ENCODE results near the gene ZC3H7B.

DNA sequence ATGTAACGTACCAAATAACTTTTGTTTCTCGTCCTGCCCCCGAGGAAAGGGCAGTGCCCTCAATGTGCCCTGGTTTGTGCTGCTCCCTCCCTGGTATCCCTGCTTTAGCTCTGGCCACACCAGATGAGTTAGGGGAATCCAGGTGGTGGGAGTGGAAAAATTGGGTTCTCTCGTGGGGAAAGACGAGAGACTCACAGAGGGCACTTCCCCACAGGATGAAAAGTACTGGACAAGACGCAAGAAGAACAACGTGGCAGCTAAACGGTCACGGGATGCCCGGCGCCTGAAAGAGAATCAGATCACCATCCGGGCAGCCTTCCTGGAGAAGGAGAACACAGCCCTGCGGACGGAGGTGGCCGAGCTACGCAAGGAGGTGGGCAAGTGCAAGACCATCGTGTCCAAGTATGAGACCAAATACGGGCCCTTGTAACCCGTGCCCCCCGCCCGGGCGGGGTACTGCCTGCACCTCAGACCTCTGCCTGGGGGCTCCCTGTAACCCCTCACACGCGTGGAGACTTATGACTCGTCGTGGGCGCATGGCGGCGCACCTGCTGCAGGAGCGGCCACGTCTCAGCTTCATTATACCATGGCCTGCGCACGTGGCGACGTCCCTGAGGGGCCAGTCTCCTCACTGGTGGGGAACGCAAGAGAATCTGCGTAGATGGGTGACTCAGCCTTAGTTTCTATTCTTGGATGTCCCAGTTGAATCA is 94.4 kb downstream of the ZC3H7B start:
- TF ChIP-seq, protein P1, sequence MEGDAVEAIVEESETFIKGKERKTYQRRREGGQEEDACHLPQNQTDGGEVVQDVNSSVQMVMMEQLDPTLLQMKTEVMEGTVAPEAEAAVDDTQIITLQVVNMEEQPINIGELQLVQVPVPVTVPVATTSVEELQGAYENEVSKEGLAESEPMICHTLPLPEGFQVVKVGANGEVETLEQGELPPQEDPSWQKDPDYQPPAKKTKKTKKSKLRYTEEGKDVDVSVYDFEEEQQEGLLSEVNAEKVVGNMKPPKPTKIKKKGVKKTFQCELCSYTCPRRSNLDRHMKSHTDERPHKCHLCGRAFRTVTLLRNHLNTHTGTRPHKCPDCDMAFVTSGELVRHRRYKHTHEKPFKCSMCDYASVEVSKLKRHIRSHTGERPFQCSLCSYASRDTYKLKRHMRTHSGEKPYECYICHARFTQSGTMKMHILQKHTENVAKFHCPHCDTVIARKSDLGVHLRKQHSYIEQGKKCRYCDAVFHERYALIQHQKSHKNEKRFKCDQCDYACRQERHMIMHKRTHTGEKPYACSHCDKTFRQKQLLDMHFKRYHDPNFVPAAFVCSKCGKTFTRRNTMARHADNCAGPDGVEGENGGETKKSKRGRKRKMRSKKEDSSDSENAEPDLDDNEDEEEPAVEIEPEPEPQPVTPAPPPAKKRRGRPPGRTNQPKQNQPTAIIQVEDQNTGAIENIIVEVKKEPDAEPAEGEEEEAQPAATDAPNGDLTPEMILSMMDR (optimal IDR thresholded peaks at IDR 0.05 in 1 of 3, IDR thresholded peaks at IDR 0.05 in 1 of 3, conservative IDR thresholded peaks at IDR 0.05 in 1 of 3; ENCODE audit: extremely low read depth in 1 of 3, insufficient read depth in 2 of 3, low read length in 3 of 3), result no peak
- no peak for TF ChIP-seq EZH2 (IDR thresholded peaks at IDR 0.05; ENCODE audit: low read length)

Data from keratinocyte (primary cell).